PC-3 (cell line): ENCODE results near the gene FSTL1. TPM values are rescaled to one million over a fixed set of nuclear protein-coding genes. Genes with fewer than 3 reads are reported as not detected.

ENCODE experiments used
- ATAC-seq: fragments of 200-7000 bp; cut with Tn5 transposase; 2 replicates; pipeline ENCODE4 v1.9.1; 2020; ENCODE audit warnings: mild to moderate bottlenecking, moderate library complexity
- BruUV-seq: library from RNA; stranded (reverse); fragments of 400-500 nt; replicated peaks from 2 replicates; lab custom pipeline; 2021; lab: Mats Ljungman, UMichigan
- CTCF ChIA-PET: fragments of 300-600 bp; sonication (Branson Sonifier 250); formaldehyde crosslinking; loops from one replicate; lab custom pipeline; 2022; ENCODE audit warnings: antibody characterized with exemption; lab: Charles Lee
- POLR2A ChIA-PET: fragments of 300-600 bp; sonication (Branson Sonifier 250); formaldehyde crosslinking; loops from one replicate; lab custom pipeline; 2022; ENCODE audit warnings: antibody characterized with exemption; ENCODE audit not compliant: unreplicated experiment; lab: Charles Lee
- DNase-seq: peaks from one replicate; pipeline ENCODE4 v3.0.0-alpha.2; 2015
- H2AFZ ChIP-seq: fragments of 300-600 bp; sonication (generic); 2 replicates; pipeline ENCODE4 v1.6.0; 2016; ENCODE audit warnings: antibody characterized with exemption, low read length
- H3F3A ChIP-seq: fragments of 300-600 bp; sonication (generic); one replicate; pipeline ENCODE4 v1.6.0; 2017; ENCODE audit warnings: antibody characterized with exemption, low read length, control low read depth, mild to moderate bottlenecking; ENCODE audit not compliant: unreplicated experiment
- H3K27ac ChIP-seq: fragments of 300-600 bp; sonication (generic); 2 replicates; pipeline ENCODE4 v1.5.1; 2016; ENCODE audit warnings: mild to moderate bottlenecking, low read length
- H3K27me3 ChIP-seq: fragments of 300-600 bp; sonication (generic); 2 replicates; pipeline ENCODE4 v1.6.1; 2016; ENCODE audit warnings: low read length, mixed read lengths
- H3K36me3 ChIP-seq: fragments of 300-600 bp; sonication (generic); 2 replicates; pipeline ENCODE4 v1.6.1; 2016; ENCODE audit warnings: low read depth, mixed run types, low read length, mixed read lengths
- H3K4me1 ChIP-seq: fragments of 300-600 bp; sonication (generic); 2 replicates; pipeline ENCODE4 v1.5.1; 2016; ENCODE audit warnings: low read length; ENCODE audit not compliant: insufficient read depth
- H3K4me2 ChIP-seq: fragments of 300-600 bp; sonication (generic); 2 replicates; pipeline ENCODE4 v1.6.0; 2016; ENCODE audit warnings: low read length
- H3K4me3 ChIP-seq: fragments of 300-600 bp; sonication (generic); 2 replicates; pipeline ENCODE4 v1.5.1; 2016; ENCODE audit warnings: mild to moderate bottlenecking, low read length, mixed read lengths
- H3K79me2 ChIP-seq: fragments of 300-600 bp; sonication (generic); 2 replicates; pipeline ENCODE4 v1.6.1; 2017; ENCODE audit warnings: low read length, mixed read lengths
- H3K9ac ChIP-seq: fragments of 300-600 bp; sonication (generic); 2 replicates; pipeline ENCODE4 v1.6.0; 2016; ENCODE audit warnings: mild to moderate bottlenecking, low read length
- H3K9me2 ChIP-seq: fragments of 300-600 bp; sonication (generic); replicated peaks from 2 replicates; pipeline ENCODE4 v1.6.1; 2016; ENCODE audit warnings: mixed run types, low read length, mixed read lengths
- H3K9me3 ChIP-seq: fragments of 300-600 bp; sonication (generic); 2 replicates; pipeline ENCODE4 v1.6.1; 2016; ENCODE audit warnings: low read length, mixed read lengths
- H4K20me1 ChIP-seq: fragments of 300-600 bp; sonication (generic); 2 replicates; pipeline ENCODE4 v1.6.1; 2016; ENCODE audit warnings: low read length, mixed read lengths
- CTCF ChIP-seq: fragments of 300-600 bp; sonication (generic); conservative IDR thresholded peaks from 2 replicates; pipeline ENCODE4 v1.5.1; 2017; ENCODE audit warnings: antibody characterized with exemption, low read depth, mild to moderate bottlenecking, low read length
- EZH2 ChIP-seq: fragments of 300-600 bp; sonication (generic); IDR thresholded peaks from one replicate; pipeline ENCODE4 v1.6.1; 2017; ENCODE audit warnings: antibody characterized with exemption, mild to moderate bottlenecking, low read length; ENCODE audit not compliant: unreplicated experiment
- EZH2phosphoT487 ChIP-seq: fragments of 300-600 bp; sonication (generic); IDR thresholded peaks from 2 replicates; pipeline ENCODE4 v1.6.1; 2018; ENCODE audit warnings: mild to moderate bottlenecking, antibody characterized with exemption, low read length, borderline replicate concordance
- intact Hi-C: fragments of 100-400 bp; cut with micrococcal nuclease; formaldehyde crosslinking; loops from 2 replicates; pipeline ENCODE4 v1.9.0; 2023
- total RNA-seq: library from RNA; depleted of rRNA; stranded (reverse); fragments of >200 nt; gene quantifications from 2 replicates; pipeline ENCODE4 v1.2.3, GENCODE V29; 2014

Gene FSTL1
- total RNA-seq, 1 experiment from 2014 or later: 178 TPM

- intact Hi-C loops: loop anchor here (1.0 kb wide), 1 partner anchor 8 kb away; no protein-coding TSS in a partner anchor
- H2AFZ ChIP-seq: no peak overlapping the region
- no peaks in the 10 kb centered on the region for H3K27me3 ChIP-seq
- H3F3A ChIP-seq: no peaks in the 10 kb centered on the region
- peaks cover 64% of the 10 kb centered on the region for H3K36me3 ChIP-seq
- H3K4me3 ChIP-seq: no peak overlapping the region
- H3K79me2 ChIP-seq: no peaks in the 10 kb centered on the region
- H3K9me3 ChIP-seq: no peaks in the 10 kb centered on the region
- no peaks in the 10 kb centered on the region for H4K20me1 ChIP-seq
- H3K4me1 ChIP-seq: no peaks in the 10 kb centered on the region
- DNase-seq (no peak), ATAC-seq (no peak)
- no peak overlapping the region for H3K9ac ChIP-seq
- no peak overlapping the region for H3K4me2 ChIP-seq
- no TSS peak for BruUV-seq
- H3K27ac ChIP-seq: no peak overlapping the region
- ChIA-PET POLR2A (no interaction called here), CTCF (no interaction called here)
- no peaks in the 10 kb centered on the region for H3K9me2 ChIP-seq
- TF ChIP-seq EZH2 (no peak), CTCF (no peak), EZH2phosphoT487 (no peak)
Observed at GRCh38 chr3:120410116-120410515, 40.7 kb downstream of the FSTL1 start.

GRCh38 chr3:120407508-120408287 lies 43.1 kb downstream of the FSTL1 start:
- TF ChIP-seq EZH2phosphoT487: no peak
- TF ChIP-seq CTCF: no peak
- Histone ChIP-seq H3K4me1 (no peaks in the 10 kb centered on the region), H4K20me1 (no peaks in the 10 kb centered on the region), H3K9me3 (no peaks in the 10 kb centered on the region), H3K36me3 (peaks cover 63% of the 10 kb centered on the region), H3K79me2 (no peaks in the 10 kb centered on the region), H3K27me3 (no peaks in the 10 kb centered on the region), H3K9me2 (no peaks in the 10 kb centered on the region), H3F3A (no peaks in the 10 kb centered on the region), H3K27ac (no peak overlapping the region), H3K4me2 (no peak overlapping the region), H3K9ac (no peak overlapping the region), H2AFZ (no peak overlapping the region), H3K4me3 (no peak overlapping the region)
- DNase-seq (no peak), ATAC-seq (no peak)
- ChIA-PET CTCF (no interaction called here), POLR2A (no interaction called here)
- BruUV-seq: no TSS peak
- intact Hi-C loops: no loop called here

GRCh38 chr3:120404876-120405275 lies 45.9 kb downstream of the FSTL1 start:
- no peaks in the 10 kb centered on the region for H3F3A ChIP-seq
- H3K36me3 ChIP-seq: peaks cover 62% of the 10 kb centered on the region
- H2AFZ ChIP-seq: no peak overlapping the region
- no peaks in the 10 kb centered on the region for H3K4me1 ChIP-seq
- no TSS peak for BruUV-seq
- no peak overlapping the region for H3K27ac ChIP-seq
- H3K27me3 ChIP-seq: no peaks in the 10 kb centered on the region
- H3K4me3 ChIP-seq: no peak overlapping the region
- intact Hi-C loops: no loop called here
- no peaks in the 10 kb centered on the region for H3K9me3 ChIP-seq
- no peaks in the 10 kb centered on the region; the same call in 1 of the 2 replicates for H4K20me1 ChIP-seq
- TF ChIP-seq CTCF (no peak), EZH2phosphoT487 (no peak)
- CTCF ChIA-PET: no interaction called here
- H3K9me2 ChIP-seq: no peaks in the 10 kb centered on the region
- no peak for DNase-seq
- no peak overlapping the region for H3K4me2 ChIP-seq
- POLR2A ChIA-PET: no interaction called here
- H3K79me2 ChIP-seq: no peaks in the 10 kb centered on the region
- ATAC-seq: no peak
- H3K9ac ChIP-seq: no peak overlapping the region
